CD1c-positive myeloid dendritic cell (primary cell): Measurements from ENCODE around the gene INPP5A.
"Not testable (repeated sequence)": the region's sequence is repeated elsewhere in the genome, so short reads cannot be mapped to it uniquely, and the experiment has no call there.

Experiments used
- DNase-seq: peaks from one replicate; pipeline ENCODE4 v3.0.0-alpha.2; 2016; ENCODE audit errors: extremely low spot score

Gene INPP5A

GRCh38 chr10:132756591-132756990, 219.0 kb downstream of the INPP5A start:
- no peak for DNase-seq

- DNase-seq: no peak
Measured at GRCh38 chr10:132757171-132757570, 219.6 kb downstream of the INPP5A start.

- no peak for DNase-seq
Measured at GRCh38 chr10:132758865-132759264, 221.3 kb downstream of the INPP5A start.

GRCh38 chr10:132761395-132762060, 223.9 kb downstream of the INPP5A start:
- DNase-seq: no peak

GRCh38 chr10:132762267-132762666, 224.7 kb downstream of the INPP5A start:
- no peak for DNase-seq

GRCh38 chr10:132763545-132763944, 226.0 kb downstream of the INPP5A start:
- no peak for DNase-seq

GRCh38 chr10:132764108-132764507, 226.5 kb downstream of the INPP5A start:
- no peak for DNase-seq

GRCh38 chr10:132765435-132765834, 227.8 kb downstream of the INPP5A start:
- DNase-seq: no peak

- DNase-seq: no peak
Measured at GRCh38 chr10:132766291-132766690, 228.7 kb downstream of the INPP5A start.

- no peak for DNase-seq
Measured at GRCh38 chr10:132768346-132769248, 231.0 kb downstream of the INPP5A start.

- DNase-seq: no peak
Measured at GRCh38 chr10:132770061-132771021, 232.8 kb downstream of the INPP5A start.

GRCh38 chr10:132772816-132773215, 235.2 kb downstream of the INPP5A start:
- not testable (repeated sequence) for DNase-seq

GRCh38 chr10:132774181-132774901, 236.8 kb downstream of the INPP5A start:
- DNase-seq: no peak

GRCh38 chr10:132774902-132775863, 237.6 kb downstream of the INPP5A start:
- no peak for DNase-seq

GRCh38 chr10:132776186-132776585, 238.6 kb downstream of the INPP5A start:
- DNase-seq: no peak

GRCh38 chr10:132776821-132777220, 239.2 kb downstream of the INPP5A start:
- DNase-seq: no peak

GRCh38 chr10:132777441-132777840, 239.9 kb downstream of the INPP5A start:
- DNase-seq: no peak

GRCh38 chr10:132779549-132780294, 242.1 kb downstream of the INPP5A start:
- DNase-seq: no peak

- DNase-seq: no peak
Measured at GRCh38 chr10:132780356-132780755, 242.8 kb downstream of the INPP5A start.
